ENCODE data around the gene PIN4.

PIN4 gene

GRCh38 chrX:72238183-72238582, 56.6 kb downstream of the PIN4 start:
- Histone ChIP-seq H3K9me3 (ENCODE audit: insufficient read depth, low read depth, low read length) (no peaks in the 10 kb centered on the region), H3K9me2 (replicated peaks; ENCODE audit: low read depth, low read length) (no peaks in the 10 kb centered on the region), H3K4me2 (ENCODE audit: low read depth, low read length, poor library complexity, severe bottlenecking) (peak overlapping the region; percentile 82), H3K4me3 (ENCODE audit: low read length, poor library complexity, severe bottlenecking) (peak overlapping the region; percentile 88), H3K4me1 (ENCODE audit: insufficient read depth, low read length, poor library complexity, severe bottlenecking) (peaks cover 2% of the 10 kb centered on the region), H3K79me2 (ENCODE audit: insufficient read depth, low read length) (peaks cover 29% of the 10 kb centered on the region), H3K9ac (ENCODE audit: low read depth, low read length, poor library complexity, severe bottlenecking) (peak overlapping the region; percentile 72), H2AFZ (ENCODE audit: low read length) (no peak overlapping the region), H3F3A (ENCODE audit: low read depth) (no peaks in the 10 kb centered on the region), H3K36me3 (ENCODE audit: insufficient read depth, low read length) (no peaks in the 10 kb centered on the region), H4K20me1 (ENCODE audit: insufficient read depth, low read length, poor library complexity, severe bottlenecking) (no peaks in the 10 kb centered on the region), H3K27me3 (ENCODE audit: insufficient read depth, low read length, poor library complexity, severe bottlenecking) (no peaks in the 10 kb centered on the region)
- TF ChIP-seq CTCF (conservative IDR thresholded peaks at IDR 0.05; ENCODE audit: low read length) (no peak), EZH2phosphoT487 (IDR thresholded peaks at IDR 0.05; ENCODE audit: borderline replicate concordance) (no peak)

GRCh38 chrX:72238721-72239475, 57.3 kb downstream of the PIN4 start, which contains the start of gene ERCC6L:
Gene ERCC6L (minus strand): TSS chrX:72239027. CDS start chrX:72238911, 116 bp downstream.
- no peaks in the 10 kb centered on the region for H3F3A ChIP-seq (ENCODE audit: low read depth)
- H3K9me2 ChIP-seq (replicated peaks; ENCODE audit: low read depth, low read length): no peaks in the 10 kb centered on the region
- H4K20me1 ChIP-seq (ENCODE audit: insufficient read depth, low read length, poor library complexity, severe bottlenecking): no peaks in the 10 kb centered on the region
- peaks cover 29% of the 10 kb centered on the region for H3K79me2 ChIP-seq (ENCODE audit: insufficient read depth, low read length)
- peak within 1 kb of the TSS; percentile 88 for H3K4me3 ChIP-seq (ENCODE audit: low read length, poor library complexity, severe bottlenecking)
- H2AFZ ChIP-seq (ENCODE audit: low read length): peak within 1 kb of the TSS; percentile 90
- H3K27me3 ChIP-seq (ENCODE audit: insufficient read depth, low read length, poor library complexity, severe bottlenecking): no peaks in the 10 kb centered on the region
- H3K9me3 ChIP-seq (ENCODE audit: insufficient read depth, low read depth, low read length): no peaks in the 10 kb centered on the region
- H3K4me1 ChIP-seq (ENCODE audit: insufficient read depth, low read length, poor library complexity, severe bottlenecking): peaks cover 2% of the 10 kb centered on the region
- H3K9ac ChIP-seq (ENCODE audit: low read depth, low read length, poor library complexity, severe bottlenecking): peak within 1 kb of the TSS; percentile 72
- no peaks in the 10 kb centered on the region for H3K36me3 ChIP-seq (ENCODE audit: insufficient read depth, low read length)
- peak within 1 kb of the TSS; percentile 82 for H3K4me2 ChIP-seq (ENCODE audit: low read depth, low read length, poor library complexity, severe bottlenecking)
- TF ChIP-seq EZH2phosphoT487 (IDR thresholded peaks at IDR 0.05; ENCODE audit: borderline replicate concordance) (no peak), CTCF (conservative IDR thresholded peaks at IDR 0.05; ENCODE audit: low read length) (no peak)

GRCh38 chrX:72240976-72241375, 59.4 kb downstream of the PIN4 start:
- Histone ChIP-seq H3K4me2 (ENCODE audit: low read depth, low read length, poor library complexity, severe bottlenecking) (no peak overlapping the region), H3K36me3 (ENCODE audit: insufficient read depth, low read length) (no peaks in the 10 kb centered on the region), H2AFZ (ENCODE audit: low read length) (no peak overlapping the region), H3K9ac (ENCODE audit: low read depth, low read length, poor library complexity, severe bottlenecking) (no peak overlapping the region), H3K79me2 (ENCODE audit: insufficient read depth, low read length) (peaks cover 24% of the 10 kb centered on the region), H4K20me1 (ENCODE audit: insufficient read depth, low read length, poor library complexity, severe bottlenecking) (no peaks in the 10 kb centered on the region), H3F3A (ENCODE audit: low read depth) (no peaks in the 10 kb centered on the region), H3K9me3 (ENCODE audit: insufficient read depth, low read depth, low read length) (no peaks in the 10 kb centered on the region), H3K4me1 (ENCODE audit: insufficient read depth, low read length, poor library complexity, severe bottlenecking) (peaks cover 2% of the 10 kb centered on the region), H3K27me3 (ENCODE audit: insufficient read depth, low read length, poor library complexity, severe bottlenecking) (no peaks in the 10 kb centered on the region), H3K9me2 (replicated peaks; ENCODE audit: low read depth, low read length) (no peaks in the 10 kb centered on the region), H3K4me3 (ENCODE audit: low read length, poor library complexity, severe bottlenecking) (no peak overlapping the region)
- TF ChIP-seq EZH2phosphoT487 (IDR thresholded peaks at IDR 0.05; ENCODE audit: borderline replicate concordance) (no peak), CTCF (conservative IDR thresholded peaks at IDR 0.05; ENCODE audit: low read length) (no peak)
